K562 treated with DMSO at 1 percent for 12 hours (cell line): ENCODE results near the gene TMEM123. TPM values are rescaled to one million over a fixed set of nuclear protein-coding genes. Genes with fewer than 3 reads are reported as not detected.

Experiments
- total RNA-seq: library from RNA; unstranded; fragments of 300-600 nt; gene quantifications from 2 replicates; pipeline ENCODE4 v1.2.3, GENCODE V29; 2022; ENCODE audit not compliant: insufficient read depth

Gene TMEM123
- 15.1 and 57.1 TPM in 2 replicates for total RNA-seq

GRCh38 chr11:102452461-102453301 lies at the start of gene TMEM123:
Gene TMEM123, minus strand, starts transcription at chr11:102452765. Its CDS starts 142 bp downstream, at chr11:102452623.

GRCh38 chr11:102346748-102347461 lies 105.7 kb downstream of the TMEM123 start, which contains the start of gene BIRC2:
Gene BIRC2, plus strand, starts transcription at chr11:102347214. Its CDS starts 2,641 bp downstream, at chr11:102349855.

Other genes with a start within 250 kb of the TMEM123 start
- 1.4 and 2.5 TPM in 2 replicates for gene BIRC3, start 135.3 kb downstream of the TMEM123 start, total RNA-seq
- gene BIRC2, start 105.6 kb downstream of the TMEM123 start, total RNA-seq = 12.7 and 35.0 TPM in 2 replicates
- not detected in 2 replicates for gene MMP7, start 78.0 kb upstream of the TMEM123 start, total RNA-seq
- gene MMP20, start 172.6 kb upstream of the TMEM123 start, total RNA-seq = not detected in 2 replicates